ENCODE results near the gene NUDT22. TPM values are rescaled to one million over a fixed set of nuclear protein-coding genes. Genes with fewer than 3 reads are reported as not detected.

NUDT22 gene
- total RNA-seq, 2 donors from 2014 or later: 110 to 168 TPM

GRCh38 chr11:64246871-64247728 lies 21.0 kb downstream of the NUDT22 start, which contains the start of gene PPP1R14B:
Gene PPP1R14B, minus strand, starts transcription at chr11:64246943. Its CDS starts 270 bp downstream, at chr11:64246673.
- Histone ChIP-seq H3K4me1 (peaks cover 4% of the 10 kb centered on the region), H3K36me3 (no peaks in the 10 kb centered on the region), H3K9me3 (no peaks in the 10 kb centered on the region), H3K27me3 (no peaks in the 10 kb centered on the region), H3K27ac (peak within 1 kb of the TSS; percentile 90), H3K9ac (ENCODE audit: low read depth in 2 of 2, low read length in 2 of 2) (peak within 1 kb of the TSS; percentile 92 to 100), H3K4me3 (peak within 1 kb of the TSS; percentile 68)
- DNase-seq: peak; percentile 90
- TF ChIP-seq CTCF (IDR thresholded peaks at IDR 0.05): no peak
- intact Hi-C loops (cut with DNase I): no loop called here

- Histone ChIP-seq H3K9ac (ENCODE audit: low read depth in 2 of 2, low read length in 2 of 2) (peak overlapping the region; percentile 60 to 91), H3K27me3 (no peaks in the 10 kb centered on the region), H3K4me1 (peaks cover 3% of the 10 kb centered on the region), H3K4me3 (peak overlapping the region; percentile 59), H3K9me3 (no peaks in the 10 kb centered on the region), H3K36me3 (no peaks in the 10 kb centered on the region), H3K27ac (peak overlapping the region; percentile 90)
- TF ChIP-seq CTCF (IDR thresholded peaks at IDR 0.05): no peak
- intact Hi-C loops (cut with DNase I): no loop called here
- no peak for DNase-seq
Measured at GRCh38 chr11:64247729-64248531, 21.9 kb downstream of the NUDT22 start.

- intact Hi-C loops (cut with DNase I): no loop called here
- no peaks in the 10 kb centered on the region for H3K27me3 ChIP-seq
- DNase-seq: no peak
Measured at GRCh38 chr11:64248578-64248977, 22.5 kb downstream of the NUDT22 start.

GRCh38 chr11:64249038-64249437 lies 23.0 kb downstream of the NUDT22 start:
- intact Hi-C loops (cut with DNase I): no loop called here
- H3K4me1 ChIP-seq: peaks cover 9% of the 10 kb centered on the region
- TF ChIP-seq CTCF (IDR thresholded peaks at IDR 0.05): no peak
- DNase-seq: no peak
- H3K9ac ChIP-seq (ENCODE audit: low read depth in 2 of 2, low read length in 2 of 2): peak overlapping the region in 1 of 2 donors; percentile 12
- H3K36me3 ChIP-seq: no peaks in the 10 kb centered on the region
- H3K9me3 ChIP-seq: no peaks in the 10 kb centered on the region
- no peak overlapping the region for H3K27ac ChIP-seq
- no peaks in the 10 kb centered on the region for H3K27me3 ChIP-seq
- H3K4me3 ChIP-seq: no peak overlapping the region

More at GRCh38 chr11:64248578-64248977, 22.5 kb downstream of the NUDT22 start:
- TF ChIP-seq CTCF (IDR thresholded peaks at IDR 0.05): no peak
- Histone ChIP-seq H3K9me3 (no peaks in the 10 kb centered on the region), H3K9ac (ENCODE audit: low read depth in 2 of 2, low read length in 2 of 2) (peak overlapping the region in 1 of 2 donors; percentile 91), H3K36me3 (no peaks in the 10 kb centered on the region), H3K27ac (no peak overlapping the region), H3K4me1 (peaks cover 9% of the 10 kb centered on the region), H3K4me3 (no peak overlapping the region)

- H3K9ac ChIP-seq (ENCODE audit: low read depth in 2 of 2, low read length in 2 of 2): no peak overlapping the region
- H3K9me3 ChIP-seq: no peaks in the 10 kb centered on the region
- H3K27me3 ChIP-seq: no peaks in the 10 kb centered on the region
- TF ChIP-seq CTCF (IDR thresholded peaks at IDR 0.05): no peak
- H3K4me3 ChIP-seq: no peak overlapping the region
- H3K36me3 ChIP-seq: peaks cover 5% of the 10 kb centered on the region
- peaks cover 9% of the 10 kb centered on the region for H3K4me1 ChIP-seq
- no peak for DNase-seq
- H3K27ac ChIP-seq: no peak overlapping the region
- intact Hi-C loops (cut with DNase I): no loop called here
Measured at GRCh38 chr11:64249563-64250414, 23.7 kb downstream of the NUDT22 start.
